Endothelial cell of umbilical vein (primary cell): ENCODE measurements around the gene WASF3. TPM values are rescaled to one million over a fixed set of nuclear protein-coding genes. Genes with fewer than 3 reads are reported as not detected.
A peak's percentile ranks its signal among the peaks of the same experiment; 100 is the strongest.

Experiments used
- BruUV-seq: library from RNA; stranded (reverse); fragments of 400-500 nt; replicated peaks from 2 replicates; lab custom pipeline; 2021; lab: Mats Ljungman, UMichigan
- CTCF ChIA-PET: fragments of 300-600, 350-600 bp; sonication (Branson Sonifier 250); formaldehyde crosslinking; loops from one replicate; lab custom pipeline; 2021; ENCODE audit warnings: antibody characterized with exemption, inconsistent platforms; lab: Charles Lee
- POLR2A ChIA-PET: fragments of 300-600, 350-600 bp; sonication (Branson Sonifier 250); formaldehyde crosslinking; loops from one replicate; lab custom pipeline; 2021; ENCODE audit warnings: antibody characterized with exemption, inconsistent platforms; lab: Charles Lee
- DNase-seq: peaks from one replicate; pipeline ENCODE4 v3.0.0-alpha.2; 2011; ENCODE audit warnings: low read depth, low spot score
- FAIRE-seq: peaks from 2 replicates; lab custom pipeline; 2011; peaks lifted over from hg19 to GRCh38; lab: Jason Lieb, UNC
- H2AFZ ChIP-seq: 2 replicates; pipeline ENCODE4 v1.6.0; 2012; ENCODE audit warnings: low read depth, low read length, control low read depth, inconsistent platforms
- H3K27ac ChIP-seq: 2 replicates; pipeline ENCODE4 v1.5.1; 2011; ENCODE audit warnings: low read depth, mild to moderate bottlenecking, control low read depth, low read length, moderate library complexity; ENCODE audit not compliant: insufficient read depth
- H3K27me3 ChIP-seq, 2 experiments: 2 replicates each; pipeline versions ENCODE4 v1.6.0 to v1.6.1; 2011; ENCODE audit warnings: low read length in 2 of 2, mixed read lengths in 1 of 2; ENCODE audit not compliant: control insufficient read depth in 2 of 2, insufficient read depth in 2 of 2
- H3K36me3 ChIP-seq, 2 experiments: 2 replicates in 1 of 2; 3 replicates in 1 of 2; pipeline ENCODE4 v1.5.1; 2011; ENCODE audit warnings: low read length in 2 of 2, mild to moderate bottlenecking in 1 of 2, moderate library complexity in 1 of 2; ENCODE audit not compliant: control insufficient read depth in 2 of 2, insufficient read depth in 2 of 2; ENCODE audit errors: extremely low read depth in 1 of 2
- H3K4me1 ChIP-seq: 3 replicates; pipeline ENCODE4 v1.5.1; 2011; ENCODE audit warnings: mild to moderate bottlenecking, low read length; ENCODE audit not compliant: control insufficient read depth, insufficient read depth; ENCODE audit errors: extremely low read depth
- H3K4me2 ChIP-seq: 2 replicates; pipeline ENCODE4 v1.6.1; 2011; ENCODE audit warnings: low read length, control low read depth, mixed read lengths; ENCODE audit not compliant: insufficient read depth
- H3K4me3 ChIP-seq, 3 experiments: fragments of 200-600 bp in 1 of 3; sonication (generic), shearing (Covaris generic) in 1 of 3; replicated peaks in 1 of 3; 2 replicates each; pipeline ENCODE4 v1.5.1; 2011 to 2016; ENCODE audit warnings: control low read depth in 3 of 3, low read length in 3 of 3, mild to moderate bottlenecking in 2 of 3, inconsistent platforms in 1 of 3, low read depth in 1 of 3, moderate library complexity in 1 of 3; ENCODE audit not compliant: insufficient read depth in 1 of 3
- H3K79me2 ChIP-seq: 2 replicates; pipeline ENCODE4 v1.6.0; 2012; ENCODE audit warnings: low read length, inconsistent platforms; ENCODE audit not compliant: control insufficient read depth, insufficient read depth
- H3K9ac ChIP-seq: replicated peaks from 2 replicates; pipeline ENCODE3; 2011; ENCODE audit warnings: low read length, control low read depth; ENCODE audit not compliant: insufficient read depth; ENCODE audit errors: extremely low read depth
- H3K9me1 ChIP-seq: replicated peaks from 3 replicates; pipeline ENCODE4 v1.6.0; 2011; ENCODE audit warnings: mild to moderate bottlenecking, low read length; ENCODE audit not compliant: control insufficient read depth, insufficient read depth; ENCODE audit errors: extremely low read depth
- H3K9me3 ChIP-seq: replicated peaks from 2 replicates; pipeline ENCODE4 v1.5.1; 2012; ENCODE audit warnings: low read length, inconsistent platforms; ENCODE audit not compliant: control insufficient read depth, insufficient read depth
- H4K20me1 ChIP-seq: replicated peaks from 2 replicates; pipeline ENCODE3; 2011; ENCODE audit warnings: mild to moderate bottlenecking, low read length; ENCODE audit not compliant: control insufficient read depth, insufficient read depth; ENCODE audit errors: extremely low read depth
- EZH2 ChIP-seq: IDR thresholded peaks from 2 replicates; pipeline ENCODE4 v1.6.1; 2012; ENCODE audit warnings: borderline replicate concordance, low read depth, mild to moderate bottlenecking, moderate library complexity, low read length, inconsistent platforms; ENCODE audit not compliant: severe bottlenecking
- FOS ChIP-seq: IDR thresholded peaks from 2 replicates; pipeline ENCODE4 v1.6.1; 2011; ENCODE audit warnings: mild to moderate bottlenecking, low read length, moderate library complexity, borderline replicate concordance; ENCODE audit not compliant: insufficient read depth
- JUN ChIP-seq: IDR thresholded peaks from 2 replicates; pipeline ENCODE4 v1.6.1; 2011; ENCODE audit warnings: borderline replicate concordance, low read depth; ENCODE audit not compliant: insufficient read length, insufficient read depth
- MAX ChIP-seq: IDR thresholded peaks from 2 replicates; pipeline ENCODE4 v1.6.1; 2011; ENCODE audit not compliant: insufficient read depth, insufficient read length
- MYC ChIP-seq: IDR thresholded peaks from one replicate; pipeline ENCODE4 v1.6.1; 2011; ENCODE audit warnings: mild to moderate bottlenecking, low read depth, low read length
- POLR2A ChIP-seq: IDR thresholded peaks from 2 replicates; pipeline ENCODE4 v1.6.1; 2012; ENCODE audit warnings: low read depth, mild to moderate bottlenecking, control low read depth, low read length
- POLR2AphosphoS5 ChIP-seq: IDR thresholded peaks from 2 replicates; pipeline ENCODE4 v1.6.1; 2012; ENCODE audit warnings: low read depth, mild to moderate bottlenecking, control low read depth, low read length, moderate library complexity; ENCODE audit not compliant: insufficient read depth
- dilution Hi-C: fragments of 300-500 bp; cut with MboI; formaldehyde crosslinking; loops from one replicate; pipeline ENCODE4 v1.15.0; 2019; ENCODE audit warnings: low sequenced_read_pairs; ENCODE audit not compliant: extremely low pct_ligation_motif_present
- intact Hi-C: fragments of 100-400 bp; cut with micrococcal nuclease; formaldehyde crosslinking; loops from one replicate; pipeline ENCODE4 v1.10.0; 2022
- polyA plus RNA-seq, 4 experiments: library from polyadenylated mRNA; depleted of rRNA in 3 of 4; stranded (reverse) in 3 of 4; unstranded in 1 of 4; fragments of >200 nt; gene quantifications; 2 replicates each; pipeline versions ENCODE4 v1.2.1 to v1.2.3, GENCODE V29; 2011 to 2012; ENCODE audit warnings: missing spikeins in 1 of 4
- total RNA-seq: library from RNA; stranded (reverse); gene quantifications from 2 replicates; pipeline ENCODE4 v1.2.3, GENCODE V29; 2021
- TF ChIP-seq, protein P1 (sequence below), 2 donors: IDR thresholded peaks; 1 replicate in 1 of 2; 2 replicates in 1 of 2; pipeline ENCODE4 v1.5.1; 2011; ENCODE audit warnings: low read length in 2 of 2, mild to moderate bottlenecking in 2 of 2, moderate library complexity in 2 of 2, control low read depth in 1 of 2, inconsistent platforms in 1 of 2, low read depth in 1 of 2; ENCODE audit not compliant: insufficient read depth in 1 of 2; ENCODE audit errors: extremely low read depth in 1 of 2

The WASF3 gene
- total and polyA plus RNA-seq, 2 donors (not counting 3 experiments of a cell fraction or from before 2014, with no cell fraction given), result 18.5 to 32.4 TPM

- ChIA-PET POLR2A (no interaction called here), CTCF (interaction anchor here (2.1 kb wide), 1 partner anchor 38 kb away, joined by 6 read pairs; no protein-coding TSS in a partner anchor)
- intact Hi-C loops, result loop anchor here (5.0 kb wide), 1 partner anchor 103 kb away; the partner anchor contains the start of gene WASF3
- H3K4me1 ChIP-seq, result peaks cover 10% of the 10 kb centered on the region
- FAIRE-seq, result no peak
- no peak for DNase-seq
- no peaks in the 10 kb centered on the region for H4K20me1 ChIP-seq
- no peak overlapping the region for H2AFZ ChIP-seq
- no TSS peak for BruUV-seq
- H3K4me2 ChIP-seq, result no peak overlapping the region
- H3K36me3 ChIP-seq, result peaks cover 0 to 2% of the 10 kb centered on the region in 2 experiments
- TF ChIP-seq, protein P1, sequence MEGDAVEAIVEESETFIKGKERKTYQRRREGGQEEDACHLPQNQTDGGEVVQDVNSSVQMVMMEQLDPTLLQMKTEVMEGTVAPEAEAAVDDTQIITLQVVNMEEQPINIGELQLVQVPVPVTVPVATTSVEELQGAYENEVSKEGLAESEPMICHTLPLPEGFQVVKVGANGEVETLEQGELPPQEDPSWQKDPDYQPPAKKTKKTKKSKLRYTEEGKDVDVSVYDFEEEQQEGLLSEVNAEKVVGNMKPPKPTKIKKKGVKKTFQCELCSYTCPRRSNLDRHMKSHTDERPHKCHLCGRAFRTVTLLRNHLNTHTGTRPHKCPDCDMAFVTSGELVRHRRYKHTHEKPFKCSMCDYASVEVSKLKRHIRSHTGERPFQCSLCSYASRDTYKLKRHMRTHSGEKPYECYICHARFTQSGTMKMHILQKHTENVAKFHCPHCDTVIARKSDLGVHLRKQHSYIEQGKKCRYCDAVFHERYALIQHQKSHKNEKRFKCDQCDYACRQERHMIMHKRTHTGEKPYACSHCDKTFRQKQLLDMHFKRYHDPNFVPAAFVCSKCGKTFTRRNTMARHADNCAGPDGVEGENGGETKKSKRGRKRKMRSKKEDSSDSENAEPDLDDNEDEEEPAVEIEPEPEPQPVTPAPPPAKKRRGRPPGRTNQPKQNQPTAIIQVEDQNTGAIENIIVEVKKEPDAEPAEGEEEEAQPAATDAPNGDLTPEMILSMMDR (IDR thresholded peaks at IDR 0.05; ENCODE audit: extremely low read depth in 1 of 2, insufficient read depth in 1 of 2, low read depth in 1 of 2, low read length in 2 of 2), result no peak
- TF ChIP-seq EZH2 (no peak), POLR2A (no peak), FOS (no peak), POLR2AphosphoS5 (no peak)
- no peak overlapping the region for H3K4me3 ChIP-seq
- dilution Hi-C loops, result no loop called here
- H3K79me2 ChIP-seq, result peaks cover 1% of the 10 kb centered on the region
- H3K9me3 ChIP-seq, result no peaks in the 10 kb centered on the region
- no peak overlapping the region for H3K27ac ChIP-seq
- no peak overlapping the region for H3K9ac ChIP-seq
- H3K27me3 ChIP-seq, result no peaks in the 10 kb centered on the region
- no peaks in the 10 kb centered on the region for H3K9me1 ChIP-seq
Observed at GRCh38 chr13:26660766-26661165, 103.3 kb downstream of the WASF3 start.

DNA sequence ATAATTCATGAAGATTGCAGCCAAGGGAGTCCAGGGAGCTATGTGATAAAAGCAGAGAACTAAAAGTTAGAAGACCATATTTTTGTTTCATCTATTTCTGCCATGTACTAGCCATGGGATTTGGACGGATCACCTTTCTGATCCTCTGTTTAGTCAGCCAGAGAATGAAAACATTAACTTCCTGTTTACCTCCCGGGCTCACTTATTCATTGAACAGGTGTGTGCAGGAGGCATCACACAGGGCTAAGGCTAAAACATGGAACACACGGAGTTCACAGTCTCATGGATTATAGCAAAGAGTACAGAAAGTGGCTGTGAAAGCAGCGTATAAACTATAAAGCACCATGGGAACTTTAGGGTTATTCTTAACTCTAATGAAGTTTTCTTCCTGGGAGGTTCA is 106.3 kb downstream of the WASF3 start:
- Histone ChIP-seq H3K4me3 (no peak overlapping the region), H3K4me1 (peaks cover 10% of the 10 kb centered on the region), H3K9me3 (no peaks in the 10 kb centered on the region), H3K9ac (no peak overlapping the region), H3K36me3 (peaks cover 2 to 6% of the 10 kb centered on the region in 2 experiments), H3K4me2 (no peak overlapping the region), H3K79me2 (peaks cover 1% of the 10 kb centered on the region), H4K20me1 (no peaks in the 10 kb centered on the region), H3K27ac (no peak overlapping the region), H2AFZ (no peak overlapping the region), H3K9me1 (no peaks in the 10 kb centered on the region), H3K27me3 (no peaks in the 10 kb centered on the region)
- DNase-seq, result peak; percentile 60
- ChIA-PET POLR2A (no interaction called here), CTCF (interaction anchor here (0.9 to 2.2 kb wide), 3 partner anchors 35 to 479 kb away, joined by 3 to 10 read pairs (median 5); no protein-coding TSS in a partner anchor)
- intact Hi-C loops (loop anchor here (5.0 kb wide), 1 partner anchor 106 kb away; the partner anchor contains the start of gene WASF3), dilution Hi-C loops (no loop called here)
- no peak for TF ChIP-seq MYC
- TF ChIP-seq JUN, result no peak
- TF ChIP-seq, protein P1 (IDR thresholded peaks at IDR 0.05; ENCODE audit: extremely low read depth in 1 of 2, insufficient read depth in 1 of 2, low read depth in 1 of 2, low read length in 2 of 2), result no peak
- no peak for TF ChIP-seq EZH2
- TF ChIP-seq MAX, result no peak
- no peak for TF ChIP-seq FOS
- FAIRE-seq, result no peak
- no TSS peak for BruUV-seq
